ENCODE measurements around the gene SLC30A1. TPM values are rescaled to one million over a fixed set of nuclear protein-coding genes. Genes with fewer than 3 reads are reported as not detected.
"Not testable (repeated sequence)": the region's sequence is repeated elsewhere in the genome, so short reads cannot be mapped to it uniquely, and the experiment has no call there.

Gene SLC30A1, protein sequence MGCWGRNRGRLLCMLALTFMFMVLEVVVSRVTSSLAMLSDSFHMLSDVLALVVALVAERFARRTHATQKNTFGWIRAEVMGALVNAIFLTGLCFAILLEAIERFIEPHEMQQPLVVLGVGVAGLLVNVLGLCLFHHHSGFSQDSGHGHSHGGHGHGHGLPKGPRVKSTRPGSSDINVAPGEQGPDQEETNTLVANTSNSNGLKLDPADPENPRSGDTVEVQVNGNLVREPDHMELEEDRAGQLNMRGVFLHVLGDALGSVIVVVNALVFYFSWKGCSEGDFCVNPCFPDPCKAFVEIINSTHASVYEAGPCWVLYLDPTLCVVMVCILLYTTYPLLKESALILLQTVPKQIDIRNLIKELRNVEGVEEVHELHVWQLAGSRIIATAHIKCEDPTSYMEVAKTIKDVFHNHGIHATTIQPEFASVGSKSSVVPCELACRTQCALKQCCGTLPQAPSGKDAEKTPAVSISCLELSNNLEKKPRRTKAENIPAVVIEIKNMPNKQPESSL
- total RNA-seq: 10 to 100 TPM; 14.5 to 15.6 TPM

DNA sequence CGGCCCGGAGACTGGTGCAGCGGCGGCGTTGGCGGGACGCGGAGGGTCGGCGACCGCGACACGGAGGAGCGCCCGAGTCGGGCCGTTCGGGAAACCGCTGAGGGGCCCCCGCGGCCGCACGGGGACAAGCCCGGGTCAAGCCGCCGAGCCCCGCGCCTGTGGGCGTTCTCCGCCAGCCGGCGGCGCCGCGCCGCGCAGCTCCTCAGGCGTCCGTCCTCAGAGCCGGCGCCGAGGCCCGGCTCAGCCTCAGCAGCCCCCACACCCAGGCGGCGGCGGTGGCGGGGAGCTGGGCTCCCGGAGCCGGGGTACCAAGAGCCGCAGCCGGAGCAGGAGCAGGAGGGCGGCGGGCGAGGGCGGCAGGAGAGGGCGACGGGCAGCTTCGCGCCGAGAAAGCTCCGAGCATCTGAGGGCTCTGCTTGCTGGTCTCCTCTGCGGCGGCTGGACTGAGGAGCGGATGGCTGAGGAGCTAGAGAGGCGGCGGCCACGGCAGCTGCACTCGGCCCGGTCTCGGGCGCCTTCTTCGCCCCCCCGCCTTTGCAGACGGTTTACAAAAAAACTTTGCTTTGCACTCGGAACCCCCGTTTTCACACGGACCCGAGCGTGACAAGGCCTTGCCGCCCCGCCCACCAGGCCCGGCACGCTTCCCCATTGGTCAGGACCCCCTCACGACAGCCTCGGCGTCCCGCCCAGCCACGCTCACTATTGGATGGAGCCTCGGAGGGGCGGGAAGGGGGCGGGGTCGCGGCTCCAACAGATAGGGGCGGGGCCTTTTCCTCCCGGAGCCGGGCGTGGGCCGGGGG is at the start of gene SLC30A1:
SLC30A1 (minus strand) TSS at position 522 of the 800 bp plus-strand sequence. CDS start 549 bp downstream, outside the sequence.
- Mint-ChIP-seq H3K9me3 (ENCODE audit: insufficient read depth) (no peaks in the 10 kb centered on the region), H3K4me1 (ENCODE audit: low read depth) (peaks cover 59% of the 10 kb centered on the region), H3K27ac (peak within 1 kb of the TSS; percentile 92), H3K27me3 (ENCODE audit: low read depth) (peaks cover under 1% of the 10 kb centered on the region), H3K4me3 (peak within 1 kb of the TSS; percentile 97), H3K36me3 (ENCODE audit: low read depth) (peaks cover 28% of the 10 kb centered on the region)
- CTCF ChIA-PET: interaction anchor here (0.7 to 1.8 kb wide), 13 partner anchors 10 to 456 kb away, joined by 3 to 13 read pairs (median 4); partner anchors contain the start of genes DTL and INTS7
- POLR2A ChIA-PET: interaction anchor here (0.6 to 1.2 kb wide), 5 partner anchors 10 to 479 kb away, joined by 3 to 4 read pairs (median 3); no protein-coding TSS in a partner anchor
- ATAC-seq: peak; percentile 90
- peak; percentile 100 for DNase-seq

DNA sequence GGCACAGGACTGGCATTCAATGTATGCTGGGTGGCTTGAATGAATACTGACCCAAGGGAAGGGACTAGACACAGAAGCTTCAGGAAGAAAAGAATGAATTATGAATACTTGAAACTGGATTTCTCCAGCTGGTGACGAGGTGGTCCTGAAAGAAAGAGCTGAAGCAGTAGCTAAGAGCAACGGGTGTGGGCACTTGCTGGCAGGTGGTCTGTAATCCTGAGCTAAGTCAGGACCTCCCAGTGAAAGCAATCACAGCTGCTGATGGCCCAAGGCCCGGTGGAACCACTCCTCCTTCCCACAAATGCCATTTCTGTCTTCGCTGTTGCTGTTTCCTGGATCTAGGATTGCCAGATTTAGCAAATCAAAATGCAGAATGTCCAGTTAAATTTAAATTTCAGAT is 49.5 kb upstream of the SLC30A1 start:
- POLR2A ChIA-PET: no interaction called here
- Mint-ChIP-seq H3K36me3 (ENCODE audit: low read depth) (no peaks in the 10 kb centered on the region), H3K9me3 (ENCODE audit: insufficient read depth) (no peaks in the 10 kb centered on the region), H3K27me3 (ENCODE audit: low read depth) (peaks cover 8% of the 10 kb centered on the region), H3K4me3 (no peak overlapping the region), H3K4me1 (ENCODE audit: low read depth) (peaks cover 27% of the 10 kb centered on the region), H3K27ac (no peak overlapping the region)
- no peak for ATAC-seq
- CTCF ChIA-PET: interaction anchor here (1.6 kb wide), 1 partner anchor 114 kb away, joined by 7 read pairs; no protein-coding TSS in a partner anchor
- DNase-seq: no peak

DNA sequence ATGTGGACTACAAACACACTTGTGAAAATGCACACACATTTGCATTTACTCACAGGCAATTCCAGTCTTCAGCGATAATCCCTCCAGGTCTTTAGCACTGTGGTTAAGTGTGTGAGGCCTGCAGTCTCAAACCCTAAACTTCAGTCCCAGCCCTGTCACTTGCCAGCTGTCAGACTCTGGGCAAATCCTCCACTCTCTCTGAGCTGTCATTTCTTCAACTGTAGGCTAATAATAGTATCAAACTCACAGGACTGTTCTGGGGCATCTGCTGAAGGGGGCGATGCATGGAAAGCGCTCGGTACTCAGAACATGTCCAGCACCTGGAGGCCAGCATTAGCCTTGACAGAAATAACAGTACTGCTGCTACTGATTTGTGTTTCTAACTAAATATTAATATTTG is 48.3 kb upstream of the SLC30A1 start:
- Mint-ChIP-seq H3K9me3 (ENCODE audit: insufficient read depth) (no peaks in the 10 kb centered on the region), H3K27me3 (ENCODE audit: low read depth) (peaks cover 8% of the 10 kb centered on the region), H3K4me1 (ENCODE audit: low read depth) (peaks cover 24% of the 10 kb centered on the region), H3K27ac (no peak overlapping the region), H3K4me3 (no peak overlapping the region), H3K36me3 (ENCODE audit: low read depth) (no peaks in the 10 kb centered on the region)
- no peak for ATAC-seq
- DNase-seq: no peak
- ChIA-PET POLR2A (no interaction called here), CTCF (interaction anchor here (1.6 kb wide), 1 partner anchor 113 kb away, joined by 7 read pairs; no protein-coding TSS in a partner anchor)

DNA sequence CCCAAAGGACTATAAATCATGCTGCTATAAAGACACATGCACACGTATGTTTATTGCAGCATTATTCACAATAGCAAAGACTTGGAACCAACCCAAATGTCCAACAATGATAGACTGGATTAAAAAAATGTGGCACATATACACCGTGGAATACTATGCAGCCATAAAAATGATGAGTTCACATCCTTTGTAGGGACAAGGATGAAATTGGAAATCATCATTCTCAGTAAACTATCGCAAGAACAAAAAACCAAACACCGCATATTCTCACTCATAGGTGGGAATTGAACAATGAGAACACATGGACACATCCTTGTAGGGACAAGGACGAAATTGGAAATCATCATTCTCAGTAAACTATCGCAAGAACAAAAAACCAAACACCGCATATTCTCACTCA is 46.9 kb upstream of the SLC30A1 start:
- DNase-seq; CTCF ChIA-PET; H3K27ac Mint-ChIP-seq; H3K9me3 Mint-ChIP-seq (ENCODE audit: insufficient read depth); H3K27me3 Mint-ChIP-seq (ENCODE audit: low read depth); POLR2A ChIA-PET; H3K4me3 Mint-ChIP-seq; ATAC-seq; H3K36me3 Mint-ChIP-seq (ENCODE audit: low read depth): not testable (repeated sequence)
- H3K4me1 Mint-ChIP-seq (ENCODE audit: low read depth): peaks cover 24% of the 10 kb centered on the region

DNA sequence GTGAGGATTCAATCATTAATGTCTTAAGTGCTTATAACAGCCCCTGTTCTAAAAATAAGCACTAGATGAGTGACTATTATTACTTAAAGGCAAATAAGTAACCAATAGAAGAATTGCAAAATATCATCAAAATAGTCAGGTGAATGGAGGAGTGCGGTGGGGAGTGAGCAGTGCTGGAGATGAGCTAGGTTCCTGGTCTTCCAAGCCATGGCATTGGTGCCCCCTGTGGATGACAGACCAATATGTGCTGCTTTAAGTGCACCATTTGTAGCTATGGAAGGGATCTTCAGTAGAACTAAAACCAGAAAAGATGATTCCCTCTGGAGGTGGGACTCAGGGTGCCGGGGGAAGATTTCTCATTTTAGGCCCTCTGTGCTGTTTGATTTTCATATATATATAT is 46.1 kb upstream of the SLC30A1 start:
- Mint-ChIP-seq H3K4me3 (no peak overlapping the region), H3K4me1 (ENCODE audit: low read depth) (peaks cover 24% of the 10 kb centered on the region), H3K27me3 (ENCODE audit: low read depth) (peaks cover 8% of the 10 kb centered on the region), H3K27ac (peak overlapping the region; percentile 27), H3K9me3 (ENCODE audit: insufficient read depth) (no peaks in the 10 kb centered on the region), H3K36me3 (ENCODE audit: low read depth) (no peaks in the 10 kb centered on the region)
- CTCF ChIA-PET: interaction anchor here (0.6 to 2.6 kb wide), 9 partner anchors 18 to 110 kb away, joined by 3 to 10 read pairs (median 5); partner anchors contain the start of gene SLC30A1
- POLR2A ChIA-PET: no interaction called here
- peak; percentile 74 for ATAC-seq
- peak; percentile 57 for DNase-seq

DNA sequence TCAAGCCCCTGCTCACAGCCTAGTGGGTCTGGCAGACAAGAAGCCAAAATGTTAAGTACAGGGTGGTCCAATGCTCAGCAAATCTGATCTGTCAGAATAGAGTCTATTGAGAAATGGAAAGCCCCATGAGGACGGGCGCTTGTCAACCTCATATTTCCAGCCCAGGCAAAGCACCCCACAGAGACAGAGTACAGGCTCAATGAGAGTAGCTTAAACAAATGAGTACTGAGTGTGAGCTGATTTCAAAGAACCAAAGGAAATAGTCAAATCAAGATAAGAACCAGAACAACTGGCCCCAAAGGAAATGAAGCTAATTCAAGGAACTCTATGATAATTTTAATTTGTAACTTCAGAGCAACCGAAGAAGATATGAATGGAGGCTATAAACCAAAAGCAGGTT is 44.6 kb upstream of the SLC30A1 start:
- DNase-seq: no peak
- H3K27me3 Mint-ChIP-seq (ENCODE audit: low read depth): peaks cover 5% of the 10 kb centered on the region
- H3K9me3 Mint-ChIP-seq (ENCODE audit: insufficient read depth): no peaks in the 10 kb centered on the region
- CTCF ChIA-PET: interaction anchor here (0.9 to 2.6 kb wide), 3 partner anchors 14 to 45 kb away, joined by 3 to 10 read pairs (median 4); partner anchors contain the start of gene SLC30A1
- H3K36me3 Mint-ChIP-seq (ENCODE audit: low read depth): no peaks in the 10 kb centered on the region
- H3K4me3 Mint-ChIP-seq: no peak overlapping the region
- peak; percentile 70 for ATAC-seq
- POLR2A ChIA-PET: interaction anchor here (0.5 to 0.6 kb wide), 2 partner anchors 46 to 293 kb away, joined by 3 read pairs; no protein-coding TSS in a partner anchor
- peaks cover 24% of the 10 kb centered on the region for H3K4me1 Mint-ChIP-seq (ENCODE audit: low read depth)
- peak overlapping the region; percentile 55 for H3K27ac Mint-ChIP-seq

DNA sequence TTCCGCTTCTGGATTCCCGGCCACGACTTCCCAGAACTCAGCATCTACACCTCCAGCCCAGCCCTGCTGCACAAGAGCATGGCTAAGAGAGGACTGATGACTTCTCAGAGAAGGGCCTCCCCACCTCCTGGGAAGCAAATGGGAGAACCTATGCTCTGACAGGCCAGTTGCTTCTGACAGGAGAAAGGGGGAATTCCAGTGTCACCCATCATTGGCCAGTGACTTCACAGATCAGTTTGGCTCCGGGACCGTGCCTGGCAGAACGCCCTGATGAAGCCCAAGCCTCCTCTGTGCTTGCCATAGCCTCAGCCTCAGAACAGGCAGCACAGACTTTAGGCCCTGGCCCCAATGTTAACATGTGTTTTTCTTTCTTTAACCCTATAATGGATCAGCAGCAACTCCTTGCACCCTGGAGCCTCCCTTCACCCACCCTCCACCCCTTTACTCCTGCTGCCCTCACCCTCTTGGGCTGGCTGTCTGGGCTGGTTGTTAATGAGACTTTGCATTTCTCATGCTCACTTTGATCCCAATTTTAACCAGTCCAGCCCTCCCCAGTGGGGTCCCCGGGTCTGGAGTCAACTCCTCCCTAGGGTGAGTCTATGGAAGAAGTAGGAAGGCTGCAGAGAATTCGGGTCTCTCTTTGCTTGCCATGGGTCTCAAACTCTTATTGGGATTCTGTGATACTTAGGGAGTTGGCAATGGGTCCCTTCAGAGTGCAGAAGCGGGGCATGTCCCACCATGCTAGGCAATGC is 42.7 kb upstream of the SLC30A1 start:
- POLR2A ChIA-PET: no interaction called here
- Mint-ChIP-seq H3K27me3 (ENCODE audit: low read depth) (no peaks in the 10 kb centered on the region), H3K4me3 (no peak overlapping the region), H3K9me3 (ENCODE audit: insufficient read depth) (no peaks in the 10 kb centered on the region), H3K27ac (no peak overlapping the region), H3K36me3 (ENCODE audit: low read depth) (no peaks in the 10 kb centered on the region), H3K4me1 (ENCODE audit: low read depth) (peaks cover 24% of the 10 kb centered on the region)
- no peak for DNase-seq
- CTCF ChIA-PET: no interaction called here
- ATAC-seq: no peak

DNA sequence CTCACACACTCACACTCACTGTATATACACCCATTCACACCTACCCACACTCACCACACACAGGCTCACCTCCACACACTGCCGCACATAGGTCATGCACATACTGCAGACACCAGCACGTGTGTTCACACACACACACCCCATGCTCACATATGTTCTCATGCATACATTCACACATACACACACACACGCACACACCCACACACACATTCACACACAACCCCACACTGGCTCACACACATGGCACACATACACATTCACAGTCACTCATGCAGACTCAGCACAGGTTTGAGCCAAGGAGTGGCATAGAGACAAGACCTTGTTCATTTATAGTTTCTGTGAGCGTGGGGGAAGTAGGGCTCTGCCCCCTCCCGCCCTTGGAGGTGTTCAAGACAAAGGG is 41.1 kb upstream of the SLC30A1 start:
- H3K4me1 Mint-ChIP-seq (ENCODE audit: low read depth): peaks cover 23% of the 10 kb centered on the region
- ATAC-seq (no peak), DNase-seq (no peak)
- CTCF ChIA-PET: no interaction called here
- H3K9me3 Mint-ChIP-seq (ENCODE audit: insufficient read depth): no peaks in the 10 kb centered on the region
- POLR2A ChIA-PET: interaction anchor here (0.6 kb wide), 1 partner anchor 41 kb away, joined by 3 read pairs; the partner anchor contains the start of gene SLC30A1
- H3K27me3 Mint-ChIP-seq (ENCODE audit: low read depth): no peaks in the 10 kb centered on the region
- no peaks in the 10 kb centered on the region for H3K36me3 Mint-ChIP-seq (ENCODE audit: low read depth)
- H3K27ac Mint-ChIP-seq: no peak overlapping the region
- H3K4me3 Mint-ChIP-seq: no peak overlapping the region

DNA sequence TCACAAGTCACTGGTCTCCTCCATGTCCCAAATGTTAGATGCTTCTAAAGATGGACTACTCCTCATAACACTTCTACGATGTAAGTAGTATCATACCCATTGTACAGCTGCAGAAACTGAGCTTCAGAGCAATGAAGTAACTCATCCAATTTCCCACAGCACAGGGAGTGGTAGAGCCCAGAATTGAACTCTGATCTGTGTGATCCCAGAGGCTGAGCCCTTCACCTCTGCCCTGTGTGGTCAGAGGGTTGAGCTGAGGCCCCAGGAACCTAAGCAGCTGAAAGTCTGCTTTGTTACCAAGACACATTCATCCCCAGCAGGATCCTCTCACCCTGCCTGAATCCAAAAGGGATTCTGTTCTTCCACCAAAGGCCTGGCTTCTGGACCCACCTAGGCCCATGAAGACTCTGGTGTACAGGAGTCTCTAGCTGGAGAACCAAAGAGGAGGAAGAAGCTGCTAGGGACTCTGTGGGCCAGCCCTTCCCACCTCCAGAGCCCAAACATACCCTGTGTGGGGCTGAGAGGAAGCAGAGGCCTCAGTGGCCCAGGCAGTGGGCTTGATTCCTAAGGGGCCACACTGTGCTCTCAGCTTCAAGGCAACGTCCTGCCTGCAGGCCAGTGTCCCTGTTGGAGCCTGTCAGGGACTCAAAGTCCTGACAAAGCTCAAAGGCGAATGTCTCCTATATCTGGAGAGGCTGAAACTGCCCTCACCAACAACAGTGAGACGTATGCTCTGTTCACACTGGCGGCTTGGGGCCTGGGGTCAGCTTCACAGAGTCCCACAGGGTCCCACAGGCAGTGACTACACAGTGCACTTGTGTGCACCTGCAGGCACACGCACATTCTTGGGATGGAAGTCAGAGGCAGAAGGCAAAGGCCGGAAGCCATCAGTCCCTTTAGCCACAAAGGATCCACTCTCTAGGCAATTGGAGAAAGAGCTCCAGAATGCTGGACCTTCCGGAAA is 40.4 kb upstream of the SLC30A1 start:
- H3K27ac Mint-ChIP-seq: no peak overlapping the region
- no peaks in the 10 kb centered on the region for H3K36me3 Mint-ChIP-seq (ENCODE audit: low read depth)
- no peaks in the 10 kb centered on the region for H3K27me3 Mint-ChIP-seq (ENCODE audit: low read depth)
- H3K4me3 Mint-ChIP-seq: no peak overlapping the region
- no peaks in the 10 kb centered on the region for H3K9me3 Mint-ChIP-seq (ENCODE audit: insufficient read depth)
- no peak for ATAC-seq
- ChIA-PET CTCF (no interaction called here), POLR2A (no interaction called here)
- peaks cover 21% of the 10 kb centered on the region for H3K4me1 Mint-ChIP-seq (ENCODE audit: low read depth)
- no peak for DNase-seq

DNA sequence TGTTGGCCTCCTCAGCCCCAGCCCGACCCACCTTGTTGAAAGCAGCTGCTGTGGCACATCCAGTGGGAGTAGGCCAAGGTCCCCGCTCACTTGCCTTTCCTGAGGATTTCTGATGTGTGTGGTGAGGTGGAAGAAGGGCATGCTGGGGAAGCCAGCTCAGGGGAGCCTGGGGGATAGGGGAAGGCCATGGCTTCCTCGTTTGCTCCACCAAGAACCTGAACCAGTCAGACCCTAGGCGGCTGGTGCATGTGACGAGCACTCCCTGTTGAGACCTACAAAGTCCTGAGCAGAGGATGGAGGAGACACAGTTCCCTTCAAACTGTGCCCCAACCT is 38.0 kb upstream of the SLC30A1 start:
- Mint-ChIP-seq H3K9me3 (ENCODE audit: insufficient read depth) (no peaks in the 10 kb centered on the region), H3K4me1 (ENCODE audit: low read depth) (peaks cover 11% of the 10 kb centered on the region), H3K4me3 (no peak overlapping the region), H3K27me3 (ENCODE audit: low read depth) (no peaks in the 10 kb centered on the region), H3K36me3 (ENCODE audit: low read depth) (no peaks in the 10 kb centered on the region), H3K27ac (no peak overlapping the region)
- CTCF ChIA-PET: no interaction called here
- DNase-seq (no peak), ATAC-seq (no peak)
- POLR2A ChIA-PET: no interaction called here

Measured in activated CD8-positive, alpha-beta T cell treated with anti-CD3 and anti-CD28 coated beads, Interleukin-2, amount 10 ng/mL, durations not matched to agents 7 days and 5 days (primary cell).